SK-N-MC (cell line): ENCODE measurements around the gene DAPK3.
A peak's percentile ranks its signal among the peaks of the same experiment; 100 is the strongest.
"Not testable (repeated sequence)": the region's sequence is repeated elsewhere in the genome, so short reads cannot be mapped to it uniquely, and the experiment has no call there.

Source experiments
- DNase-seq: peaks from one replicate; pipeline ENCODE4 v3.0.0-alpha.2; 2011; ENCODE audit warnings: low read depth, low spot score
- H3K27ac ChIP-seq: fragments of 200-600 bp; sonication (generic); 2 replicates; pipeline ENCODE4 v1.5.1; 2016; ENCODE audit warnings: mixed run types
- H3K36me3 ChIP-seq: fragments of 200-600 bp; sonication (generic); 2 replicates; pipeline ENCODE4 v1.6.1; 2017; ENCODE audit warnings: antibody characterized with exemption, low read length, mixed read lengths; ENCODE audit not compliant: insufficient read depth
- H3K4me3 ChIP-seq: fragments of 200-600 bp; sonication (generic); 2 replicates; pipeline ENCODE4 v1.5.1; 2016
- H3K9ac ChIP-seq: fragments of 200-600 bp; sonication (generic); 2 replicates; pipeline ENCODE4 v1.8.0; 2017; ENCODE audit warnings: mixed run types, mixed read lengths; ENCODE audit not compliant: insufficient read length
- H3K9me3 ChIP-seq: fragments of 200-600 bp; sonication (generic); 2 replicates; pipeline ENCODE4 v1.6.1; 2017; ENCODE audit warnings: low read depth, mild to moderate bottlenecking, antibody characterized with exemption, low read length, moderate library complexity, mixed read lengths
- EZH2 ChIP-seq: fragments of 200-600 bp; sonication (generic); IDR thresholded peaks from one replicate; pipeline ENCODE4 v1.6.1; 2017; ENCODE audit warnings: antibody characterized with exemption
- FOXP2 ChIP-seq: optimal IDR thresholded peaks from 2 replicates; pipeline ENCODE3; 2011; ENCODE audit warnings: mild to moderate bottlenecking, moderate library complexity; ENCODE audit not compliant: insufficient read depth; ENCODE audit errors: extremely low read length, control extremely low read depth
- POLR2AphosphoS5 ChIP-seq: IDR thresholded peaks from 2 replicates; pipeline ENCODE4 v1.6.1; 2012; ENCODE audit warnings: mild to moderate bottlenecking, low read depth, low read length, borderline replicate concordance

DAPK3 gene

GRCh38 chr19:3942790-3943409, 28.0 kb downstream of the DAPK3 start:
- H3K36me3 ChIP-seq, result no peaks in the 10 kb centered on the region
- H3K9ac ChIP-seq, result no peak overlapping the region
- DNase-seq, result no peak
- no peak overlapping the region for H3K4me3 ChIP-seq
- no peak overlapping the region for H3K27ac ChIP-seq
- H3K9me3 ChIP-seq, result no peaks in the 10 kb centered on the region
- TF ChIP-seq EZH2 (no peak), FOXP2 (no peak), POLR2AphosphoS5 (no peak)

DNA sequence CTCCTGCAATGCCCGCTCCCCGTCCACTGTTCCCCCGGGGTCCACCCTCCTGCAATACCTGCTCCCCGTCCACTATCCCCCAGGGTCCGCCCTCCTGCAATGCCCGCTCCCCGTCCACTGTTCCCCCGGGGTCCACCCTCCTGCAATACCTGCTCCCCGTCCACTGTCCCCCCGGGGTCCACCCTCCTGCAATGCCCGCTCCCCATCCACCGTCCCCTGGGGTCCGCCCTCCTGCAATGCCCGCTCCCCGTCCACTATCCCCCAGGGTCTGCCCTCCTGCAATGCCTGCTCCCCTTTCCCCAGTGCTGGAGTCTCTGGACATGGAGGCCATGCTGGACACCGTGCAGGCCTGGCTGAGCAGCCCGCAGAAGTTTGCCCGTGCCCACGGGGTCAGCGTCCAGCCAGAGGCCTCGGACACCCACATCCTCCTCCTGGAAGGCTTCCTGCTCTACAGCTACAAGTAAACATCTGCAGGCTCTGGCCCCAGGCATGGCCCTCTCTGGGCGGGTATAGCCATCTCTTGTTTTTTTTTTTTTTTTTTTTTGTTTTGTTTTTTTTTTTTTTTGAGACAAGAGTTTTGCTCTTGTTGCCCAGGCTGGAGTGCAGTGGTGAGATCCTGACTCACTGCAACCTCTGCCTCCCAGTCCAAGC, 32.5 kb downstream of the DAPK3 start:
- not testable (repeated sequence) for H3K4me3 ChIP-seq, DNase-seq, H3K9ac ChIP-seq, H3K27ac ChIP-seq, H3K9me3 ChIP-seq, H3K36me3 ChIP-seq

DNA sequence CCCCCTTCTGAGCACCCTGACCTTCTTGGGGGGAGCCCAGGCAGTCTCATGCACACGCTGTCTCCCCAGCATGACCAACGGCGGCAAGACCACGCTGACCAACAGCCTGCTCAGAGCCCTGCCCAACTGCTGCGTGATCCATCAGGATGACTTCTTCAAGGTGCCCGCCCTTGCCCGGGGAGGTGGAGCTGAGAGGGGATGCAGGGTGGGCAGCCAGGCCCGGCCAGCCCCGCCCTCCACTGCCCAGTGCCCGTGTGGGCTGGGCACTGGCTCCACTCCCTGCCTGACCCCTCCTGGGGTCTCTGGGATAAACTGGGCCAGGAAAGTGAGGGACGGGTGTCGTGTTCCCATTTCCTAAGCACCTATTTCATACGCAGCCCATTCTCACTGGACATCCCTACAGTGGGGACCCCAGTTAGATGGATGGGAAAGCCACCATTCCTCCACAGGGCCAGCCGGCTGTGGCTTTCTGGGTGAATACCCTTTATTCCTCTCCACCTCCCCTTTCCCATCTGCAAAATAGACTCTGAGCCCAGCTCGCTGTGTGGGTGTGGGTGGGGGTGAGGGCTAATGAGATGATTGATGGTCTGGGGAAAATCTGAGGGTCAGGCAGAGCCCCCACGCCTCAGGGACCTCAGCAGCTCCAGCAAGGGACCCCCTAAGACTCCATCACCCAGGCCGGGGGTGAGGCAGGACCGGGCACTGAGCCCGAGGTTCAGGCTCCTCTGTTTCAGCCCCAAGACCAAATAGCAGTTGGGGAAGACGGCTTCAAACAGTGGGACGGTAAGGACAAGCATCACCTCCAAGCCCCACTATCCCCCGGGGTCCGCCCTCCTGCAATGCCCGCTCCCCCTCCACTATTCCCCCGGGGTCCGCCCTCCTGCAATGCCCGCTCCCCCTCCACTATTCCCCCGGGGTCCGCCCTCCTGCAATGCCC, 34.1 kb downstream of the DAPK3 start:
- Histone ChIP-seq H3K9ac (no peak overlapping the region), H3K36me3 (no peaks in the 10 kb centered on the region), H3K27ac (no peak overlapping the region), H3K4me3 (no peak overlapping the region), H3K9me3 (no peaks in the 10 kb centered on the region)
- no peak for TF ChIP-seq EZH2
- DNase-seq, result no peak

DNA sequence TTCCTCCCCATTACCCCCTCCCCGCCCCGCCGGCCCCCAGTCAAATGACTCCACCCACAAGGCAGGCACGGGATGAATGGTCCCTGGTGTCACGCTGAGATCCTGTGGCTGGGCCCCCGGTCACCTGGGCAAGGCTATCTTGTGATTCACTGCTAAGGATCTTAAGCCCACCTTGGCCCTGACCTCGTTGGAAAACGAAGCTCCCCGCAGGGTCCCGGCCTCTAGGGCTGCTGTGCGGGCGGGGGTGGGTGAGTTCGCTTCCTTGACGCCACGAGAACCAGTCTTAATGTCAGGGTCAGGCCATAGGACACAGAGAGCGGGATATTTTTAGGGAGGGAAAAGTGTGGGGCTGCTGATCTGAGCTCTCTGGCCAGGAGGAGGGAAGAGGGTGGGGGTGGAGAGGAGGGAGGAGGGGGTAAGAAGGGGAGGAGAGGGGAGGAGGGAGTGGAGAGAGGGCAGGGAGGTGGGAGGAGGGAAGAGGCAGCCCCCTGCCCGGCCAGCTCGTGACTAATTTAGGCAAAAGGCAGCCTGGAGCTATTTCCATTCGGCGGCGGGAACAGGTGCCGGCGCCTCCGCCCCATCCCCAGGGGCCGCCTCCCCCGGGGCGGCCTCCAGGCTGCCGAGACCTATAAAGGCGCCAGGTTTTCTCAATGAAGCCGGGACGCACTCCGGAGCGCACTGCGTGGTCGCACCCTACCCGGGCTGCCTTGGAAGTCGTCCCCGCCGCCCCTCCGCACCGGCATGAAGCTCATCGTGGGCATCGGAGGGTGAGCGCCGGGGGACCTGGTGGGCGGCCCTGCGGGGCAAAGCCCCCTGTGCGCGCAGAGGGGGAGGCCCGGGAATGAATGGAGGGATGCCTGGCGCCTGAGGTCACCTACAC, 37.7 kb downstream of the DAPK3 start, which contains the start of gene NMRK2:
Gene NMRK2 (plus strand): TSS at position 139 of the 880 bp plus-strand sequence. CDS start 603 bp downstream, at position 742.
- H3K9ac ChIP-seq, result no peak within 1 kb of the TSS
- no peak for DNase-seq
- H3K27ac ChIP-seq, result no peak within 1 kb of the TSS
- H3K4me3 ChIP-seq, result peak within 1 kb of the TSS; percentile 28; the same call in 1 of the 2 replicates
- TF ChIP-seq POLR2AphosphoS5 (no peak), EZH2 (peak; percentile 62)
- no peaks in the 10 kb centered on the region for H3K36me3 ChIP-seq
- H3K9me3 ChIP-seq, result no peaks in the 10 kb centered on the region

GRCh38 chr19:3931041-3931440, 39.9 kb downstream of the DAPK3 start:
- Histone ChIP-seq H3K36me3 (no peaks in the 10 kb centered on the region), H3K4me3 (no peak overlapping the region), H3K27ac (no peak overlapping the region), H3K9me3 (no peaks in the 10 kb centered on the region), H3K9ac (no peak overlapping the region)
- no peak for TF ChIP-seq FOXP2
- no peak for DNase-seq

DNA sequence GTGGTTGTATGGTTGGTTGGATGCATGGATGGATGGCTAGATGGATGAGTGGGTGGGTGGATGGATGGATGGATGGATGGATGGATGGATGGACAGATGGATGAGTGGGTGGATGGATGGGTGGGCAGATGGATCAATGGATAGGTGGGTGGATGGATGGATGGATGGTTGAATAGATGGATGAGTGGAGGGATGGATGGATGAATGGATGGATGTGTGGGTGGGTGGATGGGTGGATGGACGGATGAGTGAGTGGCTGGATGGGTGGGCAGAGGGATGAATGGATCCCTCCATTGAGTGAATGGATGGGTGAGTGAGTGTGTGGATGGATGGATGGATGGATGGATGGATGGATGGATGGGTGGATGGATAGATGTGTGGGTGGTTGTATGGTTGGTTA, 47.0 kb downstream of the DAPK3 start:
- DNase-seq, result no peak
- Histone ChIP-seq H3K9me3 (no peaks in the 10 kb centered on the region), H3K36me3 (no peaks in the 10 kb centered on the region), H3K4me3 (no peak overlapping the region), H3K9ac (no peak overlapping the region), H3K27ac (no peak overlapping the region)
- TF ChIP-seq POLR2AphosphoS5 (no peak), FOXP2 (no peak), EZH2 (no peak)

DNA sequence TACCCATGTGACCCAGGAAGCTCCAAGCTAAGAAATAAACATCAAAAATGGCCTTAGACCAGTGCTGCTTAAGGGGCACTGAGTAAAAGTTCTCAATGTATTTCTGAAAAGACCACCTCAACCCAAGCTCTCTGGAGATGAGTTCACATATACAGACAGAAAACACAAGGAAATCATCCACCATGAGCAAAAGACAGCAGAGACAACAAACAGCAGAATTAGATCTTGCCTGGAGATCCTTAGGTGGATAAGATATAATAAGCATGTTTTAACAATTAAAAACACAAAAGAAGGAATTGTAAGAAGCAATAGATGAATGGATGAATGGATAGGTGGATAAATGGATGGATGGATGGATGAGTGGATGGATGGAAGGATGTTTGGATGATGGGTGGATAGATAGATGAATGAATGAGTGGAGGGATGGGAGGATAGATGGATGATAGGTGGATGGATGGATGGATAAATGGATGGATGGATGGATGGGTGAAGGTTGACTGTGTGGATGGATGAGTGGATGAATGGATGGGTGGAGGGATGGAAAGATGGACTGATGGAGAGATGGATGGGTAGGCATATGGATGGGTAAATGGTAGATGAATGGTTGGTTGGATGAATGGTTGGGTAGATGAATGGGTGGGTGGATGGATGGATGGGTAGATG, 47.7 kb downstream of the DAPK3 start:
- H3K27ac ChIP-seq, result no peak overlapping the region
- H3K9ac ChIP-seq, result no peak overlapping the region
- DNase-seq, result no peak
- no peak for TF ChIP-seq FOXP2
- TF ChIP-seq EZH2, result no peak
- no peak for TF ChIP-seq POLR2AphosphoS5
- no peaks in the 10 kb centered on the region for H3K36me3 ChIP-seq
- no peak overlapping the region for H3K4me3 ChIP-seq
- no peaks in the 10 kb centered on the region for H3K9me3 ChIP-seq

DNA sequence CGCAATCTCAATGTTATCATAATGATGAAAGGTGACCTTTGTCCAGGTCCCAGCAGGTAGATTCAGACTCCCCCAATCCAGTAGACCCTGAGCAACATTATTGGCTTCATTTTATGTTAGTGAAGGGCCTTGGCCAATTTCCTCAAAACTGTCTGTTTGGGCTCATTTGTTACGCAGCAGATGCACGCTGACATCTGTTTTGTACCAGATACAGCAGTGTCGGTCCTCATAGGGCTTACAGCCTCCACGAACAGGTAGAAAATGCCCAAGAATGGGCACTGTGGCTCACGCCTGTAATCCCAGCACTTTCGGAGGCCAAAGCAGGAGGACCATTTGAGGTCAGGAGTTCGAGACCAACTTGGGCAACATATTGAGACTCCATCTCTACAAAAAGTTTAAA, 51.1 kb downstream of the DAPK3 start:
- DNase-seq, result no peak
- TF ChIP-seq FOXP2, result no peak
- TF ChIP-seq POLR2AphosphoS5, result no peak
- TF ChIP-seq EZH2, result no peak
- H3K9ac ChIP-seq, result no peak overlapping the region

More for the DNA sequence above, 51.1 kb downstream of the DAPK3 start:
- no peaks in the 10 kb centered on the region for H3K9me3 ChIP-seq
- no peak overlapping the region for H3K4me3 ChIP-seq
- no peak overlapping the region for H3K27ac ChIP-seq
- no peaks in the 10 kb centered on the region for H3K36me3 ChIP-seq
